ENCODE data around the gene SYTL4.
"Not testable (repeated sequence)": the region's sequence is repeated elsewhere in the genome, so short reads cannot be mapped to it uniquely, and the experiment has no call there.

Gene SYTL4

GRCh38 chrX:100731441-100732281, at the start of gene SYTL4:
Gene SYTL4, minus strand, starts transcription at chrX:100732121. Its CDS starts 30,084 bp downstream, at chrX:100702037.
- DNase-seq: no peak

DNA sequence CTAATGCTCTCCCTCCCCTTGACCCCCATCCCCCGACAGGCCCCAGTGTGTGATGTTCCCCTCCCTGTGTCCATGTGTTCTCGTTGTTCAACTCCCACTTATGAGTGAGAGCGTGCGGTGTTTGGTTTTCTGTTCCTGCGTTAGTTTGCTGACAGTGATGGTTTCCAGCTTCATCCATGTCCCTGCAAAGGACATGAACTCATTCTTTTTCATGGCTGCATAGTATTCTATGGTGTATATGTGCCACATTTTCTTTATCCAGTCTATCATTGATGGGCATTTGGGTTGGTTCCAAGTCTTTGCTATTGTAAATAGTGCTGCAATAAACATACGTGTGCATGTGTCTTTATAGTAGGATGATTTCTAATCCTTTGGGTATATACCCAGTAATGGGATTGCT, 37.5 kb upstream of the SYTL4 start:
- not testable (repeated sequence) for DNase-seq

DNA sequence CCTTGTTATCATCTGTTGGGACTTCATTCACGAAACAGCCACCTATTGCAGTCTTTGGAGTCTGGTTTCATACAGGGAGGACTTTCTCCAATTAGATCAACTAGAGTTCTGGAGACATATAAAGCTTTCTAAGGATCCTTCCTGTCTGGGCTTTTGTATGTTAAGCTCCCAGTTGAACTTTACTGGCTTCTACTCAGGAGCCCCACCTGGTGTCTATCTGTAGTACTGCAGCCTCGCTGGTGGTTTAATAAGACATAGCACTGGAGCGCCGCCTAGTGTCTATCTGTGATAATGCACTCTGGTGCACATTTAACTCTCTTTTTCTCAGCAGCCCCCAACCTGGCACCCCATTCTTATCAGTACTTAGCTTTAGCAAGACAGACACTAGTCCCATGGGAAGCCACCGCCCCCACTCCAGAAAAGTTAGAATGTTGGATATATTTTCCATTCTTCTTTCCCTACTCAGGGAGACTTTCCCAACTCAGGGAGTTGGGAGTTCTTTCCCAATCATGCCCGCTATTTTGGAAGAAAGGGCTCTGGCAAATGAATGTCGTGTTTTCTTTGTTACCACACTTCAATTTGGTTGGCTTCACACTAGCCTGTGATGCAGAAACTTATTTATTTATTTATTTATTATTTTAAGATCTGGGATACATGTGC, 36.9 kb upstream of the SYTL4 start:
- peak; percentile 72 to 78 for DNase-seq

DNA sequence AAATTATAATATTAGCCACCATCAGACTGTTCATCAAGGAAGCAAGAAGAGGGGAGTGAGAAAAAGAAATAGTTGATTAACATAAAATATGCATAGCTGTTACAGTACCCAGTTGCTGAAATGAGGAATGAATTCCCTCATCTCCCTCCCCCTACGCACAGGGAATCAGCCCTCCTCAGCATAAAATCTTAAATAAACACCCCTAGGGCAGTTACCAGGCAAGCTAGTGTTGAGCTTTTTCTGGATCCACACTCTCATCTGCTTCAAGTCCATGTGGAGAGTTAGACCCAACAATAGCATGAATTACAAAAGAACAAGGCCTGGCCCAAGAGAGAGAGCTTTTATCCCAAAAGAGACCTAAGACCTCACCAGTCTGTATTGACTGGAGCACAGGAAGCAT, 19.0 kb upstream of the SYTL4 start:
- DNase-seq: no peak

DNA sequence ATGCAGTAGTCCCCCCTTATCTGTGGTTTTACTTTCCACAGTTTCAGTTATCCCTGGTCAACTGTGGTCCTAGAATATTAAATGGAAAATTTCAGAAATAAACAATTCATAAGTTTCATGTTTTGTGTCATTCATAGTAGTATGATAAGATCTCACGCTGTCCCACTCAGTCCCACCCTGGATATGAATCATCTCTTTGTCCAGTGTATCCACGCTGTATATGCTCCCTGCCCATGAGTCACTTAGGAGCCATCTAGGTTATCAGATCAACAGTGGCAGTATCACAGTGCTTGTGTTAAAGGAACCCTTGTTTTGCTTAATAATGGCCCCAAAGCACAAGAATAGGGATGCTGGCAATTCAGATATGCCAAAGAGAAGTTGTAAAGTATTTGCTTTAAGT, 16.2 kb upstream of the SYTL4 start:
- no peak for DNase-seq

DNA sequence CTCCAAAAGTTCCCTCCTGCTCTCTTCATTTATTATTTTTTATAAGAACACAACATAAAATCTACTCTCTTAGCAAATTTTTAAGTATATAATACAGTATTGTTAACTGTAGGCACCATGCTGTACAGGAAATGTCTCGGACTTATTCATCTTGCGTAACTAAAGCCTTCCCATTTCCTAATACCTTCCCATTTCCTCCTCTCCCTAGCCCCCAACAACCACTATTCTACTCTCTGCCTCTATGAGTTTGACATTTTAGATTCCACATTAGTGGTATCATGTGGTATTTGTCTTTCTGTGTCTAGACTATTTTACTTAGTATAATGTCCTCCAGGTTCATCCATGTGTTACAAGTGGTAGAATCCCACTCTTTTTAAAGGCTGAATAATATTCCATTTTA, 15.8 kb upstream of the SYTL4 start:
- no peak for DNase-seq

GRCh38 chrX:100747090-100747489, 15.2 kb upstream of the SYTL4 start:
- DNase-seq: no peak

GRCh38 chrX:100745806-100746537, 14.1 kb upstream of the SYTL4 start:
- no peak for DNase-seq

DNA sequence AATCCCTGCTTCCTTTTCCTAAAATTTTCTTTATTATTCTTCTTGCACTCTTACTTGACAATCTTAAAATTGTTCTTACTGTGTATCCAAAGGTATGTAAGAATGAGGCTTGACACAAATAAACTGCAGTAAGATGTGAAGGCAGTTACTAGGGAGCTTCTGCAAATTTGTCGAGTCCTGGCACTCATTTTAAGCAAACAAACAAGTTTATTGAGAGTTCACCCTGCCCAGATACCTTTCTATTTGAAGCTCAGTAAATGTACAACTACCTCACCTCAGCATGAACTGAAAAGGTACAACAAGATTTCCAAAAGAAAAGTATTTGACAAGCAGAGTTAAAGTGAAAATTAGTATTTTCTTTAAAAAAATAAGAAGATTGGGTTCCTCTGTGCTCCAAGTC, 13.3 kb upstream of the SYTL4 start:
- DNase-seq: no peak

GRCh38 chrX:100743009-100743607, 11.2 kb upstream of the SYTL4 start:
- no peak for DNase-seq

- not testable (repeated sequence) for DNase-seq
Measured at GRCh38 chrX:100724006-100724405, 7.9 kb downstream of the SYTL4 start.

DNA sequence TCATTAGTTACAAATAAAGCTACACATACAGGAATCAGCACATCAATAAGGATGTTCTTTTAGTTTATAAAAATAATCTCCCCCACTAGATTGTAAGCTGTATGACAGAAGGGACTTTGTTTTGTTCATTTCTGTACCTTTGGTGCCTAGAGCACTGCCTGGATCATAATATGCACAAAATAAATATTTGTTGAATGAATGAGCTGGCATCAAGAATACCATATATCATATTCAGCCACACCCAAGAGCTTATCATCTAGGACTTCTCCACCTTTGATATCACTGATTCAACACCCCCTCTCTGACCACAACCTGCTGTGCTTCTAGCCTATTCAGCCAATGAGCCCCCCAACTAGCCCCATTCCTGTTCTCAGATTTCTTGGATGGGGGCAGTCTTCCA, 10.6 kb downstream of the SYTL4 start:
- DNase-seq: no peak

- DNase-seq: no peak
Measured at GRCh38 chrX:100720301-100720700, 11.6 kb downstream of the SYTL4 start.

DNA sequence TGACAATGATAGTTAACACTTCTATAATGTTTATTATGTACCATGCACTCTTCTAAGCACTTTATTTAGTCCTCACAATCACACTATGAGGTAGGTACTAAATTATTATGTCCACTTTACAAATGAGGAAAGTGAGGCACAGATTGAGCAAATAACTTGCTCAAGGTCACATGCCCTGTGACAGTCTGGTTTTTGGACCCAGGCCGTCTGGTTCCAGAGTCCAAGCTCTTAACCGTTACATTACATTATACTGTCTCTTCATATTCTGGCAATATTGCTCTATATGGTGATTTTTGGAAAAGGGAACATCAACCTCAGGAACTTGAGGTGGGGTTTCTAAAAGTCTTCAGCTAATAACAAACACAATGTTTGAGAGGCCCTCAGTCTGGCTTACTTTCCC, 12.8 kb downstream of the SYTL4 start:
- no peak for DNase-seq

DNA sequence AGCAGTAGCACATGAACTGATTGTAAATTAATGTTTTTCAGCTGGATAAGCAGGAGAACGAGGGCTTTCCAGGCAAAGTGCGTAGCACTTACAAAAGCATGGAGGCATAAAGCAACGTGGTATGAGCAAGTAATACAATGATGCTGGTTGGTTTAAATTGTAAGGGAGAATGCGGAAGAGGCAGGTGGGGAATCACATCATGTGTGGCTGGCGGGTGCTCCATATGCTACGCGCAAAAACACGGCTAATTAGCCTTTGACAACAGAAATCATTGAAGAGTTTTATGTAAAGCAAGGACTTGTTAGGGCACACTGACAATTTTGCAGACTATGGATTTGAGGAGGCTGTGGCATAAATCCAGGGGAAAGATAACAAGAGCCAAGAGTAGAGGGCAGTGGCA, 14.6 kb downstream of the SYTL4 start:
- no peak for DNase-seq

DNA sequence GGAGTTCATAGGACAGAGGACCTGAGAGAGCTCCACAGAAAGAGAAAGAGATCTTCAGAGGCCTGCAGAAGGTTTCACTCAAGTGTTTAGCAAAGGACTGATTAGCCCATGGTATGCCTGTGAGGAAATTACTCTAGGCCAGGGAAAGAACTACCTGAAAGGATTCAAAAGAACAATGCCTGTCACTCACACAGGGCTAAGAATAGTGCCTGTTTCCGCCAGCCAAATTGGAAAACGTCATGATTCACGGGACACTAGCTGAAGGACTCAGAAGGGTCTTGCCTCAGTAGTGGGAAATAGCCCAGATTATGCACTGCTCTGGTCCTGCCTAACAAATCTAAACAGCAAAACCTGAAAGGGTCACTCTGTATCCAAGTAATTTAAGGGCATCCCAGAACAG, 21.1 kb downstream of the SYTL4 start:
- DNase-seq: no peak

DNA sequence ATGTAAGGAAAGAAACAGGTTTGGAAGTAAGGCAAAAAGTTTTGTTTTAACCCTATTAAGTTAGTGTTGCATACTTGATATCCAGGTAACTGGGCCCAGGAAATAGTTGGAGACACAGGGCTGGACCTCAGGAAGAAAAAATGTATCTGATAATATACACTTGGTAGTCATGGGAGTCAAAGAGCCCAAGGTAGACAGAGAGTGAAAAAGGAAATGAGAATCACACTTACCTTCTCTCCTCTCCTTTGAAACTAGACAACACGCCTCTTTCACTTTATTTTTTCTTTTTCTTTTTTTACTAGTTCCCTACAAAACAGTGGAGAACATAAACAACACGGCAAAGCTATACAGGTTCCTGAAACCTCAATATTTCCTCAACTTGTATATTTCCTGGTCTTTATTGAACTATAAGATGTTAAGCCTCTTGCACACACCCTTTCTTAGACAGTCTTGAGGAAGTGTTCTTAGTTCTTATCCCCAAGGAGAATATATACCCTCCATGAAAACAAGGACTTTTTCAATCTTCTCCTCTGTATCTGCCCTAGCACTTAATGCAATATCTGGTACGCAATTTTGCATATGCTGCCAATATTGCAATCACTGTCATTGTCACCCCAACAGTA, 27.2 kb downstream of the SYTL4 start:
- DNase-seq: no peak

DNA sequence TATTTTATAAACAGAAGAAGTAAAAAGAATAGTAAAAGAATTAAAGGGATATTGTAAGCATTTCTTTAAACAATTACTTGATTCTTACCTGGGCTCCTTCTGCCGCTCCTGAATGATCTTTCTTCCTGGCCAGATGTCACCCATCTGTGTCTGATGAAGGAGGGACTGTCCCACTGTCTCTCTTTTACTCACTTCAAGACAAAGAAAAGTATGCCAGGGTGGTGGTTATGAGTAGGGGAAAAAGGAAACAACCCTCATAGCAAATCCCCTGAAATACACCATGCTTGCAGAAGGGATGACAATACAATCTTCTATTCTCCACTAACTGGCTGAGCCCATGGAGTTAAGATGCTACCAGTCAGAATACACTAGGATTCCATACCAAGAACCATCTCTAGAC, 31.1 kb downstream of the SYTL4 start:
- no peak for DNase-seq

DNA sequence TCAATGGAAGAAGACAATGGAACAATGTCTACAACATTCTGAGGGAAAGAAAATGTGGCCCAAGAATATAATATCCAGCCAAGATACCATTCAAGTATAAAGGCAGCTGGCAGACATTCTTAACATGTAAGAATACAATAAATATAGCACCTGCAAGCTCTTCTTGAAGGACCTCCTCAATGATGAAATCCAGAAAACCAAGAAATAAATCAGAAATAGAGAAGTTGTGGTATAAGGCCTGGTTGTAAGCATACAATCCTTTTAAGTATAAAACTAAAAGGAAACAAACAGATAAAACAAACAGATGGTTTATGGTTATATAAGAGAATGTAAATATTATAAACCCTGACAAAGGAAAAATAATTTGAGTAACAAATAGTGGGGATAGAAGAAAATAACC, 33.4 kb downstream of the SYTL4 start:
- no peak for DNase-seq

GRCh38 chrX:100696699-100697351, 35.1 kb downstream of the SYTL4 start:
- DNase-seq: no peak

DNA sequence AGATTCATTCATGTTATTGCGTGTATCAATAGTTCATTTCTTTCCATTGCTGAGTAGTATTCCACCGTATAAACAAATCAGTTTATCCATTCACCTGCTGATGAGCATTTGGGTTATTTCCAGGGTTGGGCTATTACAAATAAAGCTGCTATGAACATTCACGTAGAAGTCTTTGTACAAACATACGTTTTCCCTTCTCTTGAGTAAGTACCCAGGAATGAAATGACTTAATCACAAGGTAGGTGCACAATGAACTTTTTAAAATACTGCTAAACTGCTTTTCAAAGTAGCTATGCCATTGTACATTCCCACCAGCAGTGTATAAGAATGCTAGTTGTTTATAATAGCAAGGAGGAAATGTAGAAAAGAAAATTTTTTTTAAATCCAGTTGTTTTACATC, 35.9 kb downstream of the SYTL4 start:
- DNase-seq: no peak

GRCh38 chrX:100695302-100695701, 36.6 kb downstream of the SYTL4 start:
- DNase-seq: no peak
